ENCODE measurements around the gene FAM72B.
"Not testable (repeated sequence)": the region's sequence is repeated elsewhere in the genome, so short reads cannot be mapped to it uniquely, and the experiment has no call there.

GRCh38 chr1:121216676-121217075, 32.5 kb upstream of the FAM72B start:
- not testable (repeated sequence) for TF ChIP-seq CTCF (IDR thresholded peaks at IDR 0.05 in 2 of 3, conservative IDR thresholded peaks at IDR 0.05 in 1 of 3; ENCODE audit: borderline replicate concordance in 1 of 3, insufficient read depth in 1 of 3, low read depth in 2 of 3, low read length in 2 of 3); EZH2 (IDR thresholded peaks at IDR 0.05); EZH2phosphoT487 (IDR thresholded peaks at IDR 0.05; ENCODE audit: borderline replicate concordance); POLR2AphosphoS5 (IDR thresholded peaks at IDR 0.05; ENCODE audit: low read depth, low read length); ZNF274 (IDR thresholded peaks at IDR 0.05; ENCODE audit: low read depth, low read length); JUND (IDR thresholded peaks at IDR 0.05); ZBTB33 (IDR thresholded peaks at IDR 0.05; ENCODE audit: extremely low read depth, insufficient replicate concordance, low read length); REST (IDR thresholded peaks at IDR 0.05; ENCODE audit: low read depth); POLR2A (IDR thresholded peaks at IDR 0.05; ENCODE audit: borderline replicate concordance, extremely low read depth, insufficient read depth, insufficient read length); SIN3A (IDR thresholded peaks at IDR 0.05; ENCODE audit: low read depth); EGR1 (IDR thresholded peaks at IDR 0.05; ENCODE audit: low read depth); FOSL1 (IDR thresholded peaks at IDR 0.05; ENCODE audit: low read depth); ELF1 (IDR thresholded peaks at IDR 0.05; ENCODE audit: borderline replicate concordance, low read depth)
